Left lung (tissue), 10 donors: ENCODE results near the gene ZMYM2. TPM values are rescaled to one million over a fixed set of nuclear protein-coding genes. Genes with fewer than 3 reads are reported as not detected.

Experiments
- ATAC-seq: fragments of 200-7000 bp; cut with Tn5 transposase; one replicate; pipeline ENCODE4 v1.9.1; 2020; ENCODE audit warnings: moderate library complexity
- DNase-seq, 4 donors: peaks; one replicate each; pipeline ENCODE4 v3.0.0-alpha.2; 2013 to 2020
- H3K27ac ChIP-seq, 2 donors: fragments of 200-600 bp; sonication (generic) in 1 of 2; one replicate each; pipeline versions ENCODE4 v1.5.0 to v1.8.0; 2020 to 2021
- H3K27me3 ChIP-seq, 2 donors: fragments of 200-600 bp; sonication (generic) in 1 of 2; one replicate each; pipeline versions ENCODE4 v1.5.0 to v1.8.0; 2020 to 2021
- H3K36me3 ChIP-seq, 2 donors: fragments of 200-600 bp; sonication (generic) in 1 of 2; one replicate each; pipeline versions ENCODE4 v1.5.0 to v1.8.0; 2020 to 2021
- H3K4me1 ChIP-seq, 2 donors: fragments of 200-600 bp; one replicate each; pipeline ENCODE4 v1.8.0; 2021
- H3K4me3 ChIP-seq, 2 donors: fragments of 200-600 bp; sonication (generic) in 1 of 2; one replicate each; pipeline versions ENCODE4 v1.5.0 to v1.8.0; 2020 to 2021; ENCODE audit warnings: mild to moderate bottlenecking in 1 of 2
- H3K9me3 ChIP-seq, 2 donors: fragments of 200-600 bp; sonication (generic) in 1 of 2; one replicate each; pipeline versions ENCODE4 v1.5.0 to v1.8.0; 2020 to 2021
- intact Hi-C, 2 donors: fragments of 100-400 bp; cut with DNase I; formaldehyde crosslinking; loops; one replicate each; pipeline versions ENCODE4 v1.11.2 to v1.14.2; 2022
- polyA plus RNA-seq, 6 donors: library from polyadenylated mRNA; unstranded; fragments of 120-200 nt; gene quantifications; one replicate each; pipeline ENCODE4 v1.2.1, GENCODE V29; 2013; ENCODE audit not compliant: insufficient read length in 6 of 6
- total RNA-seq, 2 donors: library from RNA; stranded (reverse); fragmentation: NEBNext Ultra II Directional; extraction: Animal tissue kit (Norgen Biotek cat#: 25700); gene quantifications; one replicate each; pipeline ENCODE4 v1.2.1, GENCODE V29; 2021
- TF ChIP-seq, protein P1 (sequence below), 2 donors: fragments of 200-600 bp; sonication (generic) in 1 of 2; IDR thresholded peaks; one replicate each; pipeline versions ENCODE4 v1.5.0 to v1.8.0; 2021; ENCODE audit warnings: antibody characterized with exemption in 2 of 2
- donor health status: DM: no; HTN: yes; CAD: no.
- donor health status: DM: no; HTN: no; CAD: no.

Gene ZMYM2
- total and polyA plus RNA-seq, 8 donors, result 64.8 to 153 (median 122) TPM

DNA sequence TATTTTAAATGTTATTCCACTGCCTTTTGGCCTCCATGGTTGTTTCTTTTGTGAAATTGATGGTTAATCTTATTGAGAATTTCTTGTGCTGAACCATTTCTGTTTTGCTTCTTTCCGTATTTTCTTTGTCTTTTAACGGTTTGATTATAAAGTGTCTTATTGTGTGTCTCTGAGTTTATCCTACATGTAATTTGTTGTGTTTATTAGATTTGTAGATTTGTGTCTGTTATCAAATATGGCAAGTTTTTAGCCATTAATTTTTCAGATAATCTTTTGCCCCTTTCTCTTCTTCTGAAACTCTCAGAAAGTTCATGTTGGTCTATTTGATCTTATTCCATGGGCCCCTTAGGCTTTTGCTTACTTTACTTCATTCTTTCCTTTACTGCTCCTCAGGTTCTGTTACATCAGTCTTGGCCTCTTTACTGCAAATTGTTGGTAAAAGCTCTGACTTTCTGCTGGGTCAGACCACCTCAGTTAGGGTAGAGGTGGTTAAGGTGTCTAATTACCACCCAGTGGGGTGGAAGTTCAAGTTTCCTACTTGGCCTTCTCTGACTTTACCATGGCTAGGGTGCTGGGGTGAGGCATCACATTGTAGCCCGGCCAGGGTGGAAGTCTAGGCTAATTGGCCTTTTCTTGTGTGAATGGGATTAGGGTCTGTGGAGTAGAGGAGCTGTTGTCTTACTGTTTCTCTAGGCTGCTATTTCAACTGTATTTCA is 58.3 kb downstream of the ZMYM2 start:
- ATAC-seq (no peak), DNase-seq (no peak)
- no peaks in the 10 kb centered on the region for H3K27me3 ChIP-seq
- intact Hi-C loops, result no loop called here
- H3K4me3 ChIP-seq, result no peak overlapping the region
- H3K9me3 ChIP-seq, result peaks cover 0 to 33% of the 10 kb centered on the region in 2 donors
- no peak overlapping the region for H3K27ac ChIP-seq
- TF ChIP-seq, protein P1, sequence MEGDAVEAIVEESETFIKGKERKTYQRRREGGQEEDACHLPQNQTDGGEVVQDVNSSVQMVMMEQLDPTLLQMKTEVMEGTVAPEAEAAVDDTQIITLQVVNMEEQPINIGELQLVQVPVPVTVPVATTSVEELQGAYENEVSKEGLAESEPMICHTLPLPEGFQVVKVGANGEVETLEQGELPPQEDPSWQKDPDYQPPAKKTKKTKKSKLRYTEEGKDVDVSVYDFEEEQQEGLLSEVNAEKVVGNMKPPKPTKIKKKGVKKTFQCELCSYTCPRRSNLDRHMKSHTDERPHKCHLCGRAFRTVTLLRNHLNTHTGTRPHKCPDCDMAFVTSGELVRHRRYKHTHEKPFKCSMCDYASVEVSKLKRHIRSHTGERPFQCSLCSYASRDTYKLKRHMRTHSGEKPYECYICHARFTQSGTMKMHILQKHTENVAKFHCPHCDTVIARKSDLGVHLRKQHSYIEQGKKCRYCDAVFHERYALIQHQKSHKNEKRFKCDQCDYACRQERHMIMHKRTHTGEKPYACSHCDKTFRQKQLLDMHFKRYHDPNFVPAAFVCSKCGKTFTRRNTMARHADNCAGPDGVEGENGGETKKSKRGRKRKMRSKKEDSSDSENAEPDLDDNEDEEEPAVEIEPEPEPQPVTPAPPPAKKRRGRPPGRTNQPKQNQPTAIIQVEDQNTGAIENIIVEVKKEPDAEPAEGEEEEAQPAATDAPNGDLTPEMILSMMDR (IDR thresholded peaks at IDR 0.05), result no peak
- H3K36me3 ChIP-seq, result peaks cover 3 to 75% of the 10 kb centered on the region in 2 donors
- no peaks in the 10 kb centered on the region for H3K4me1 ChIP-seq

DNA sequence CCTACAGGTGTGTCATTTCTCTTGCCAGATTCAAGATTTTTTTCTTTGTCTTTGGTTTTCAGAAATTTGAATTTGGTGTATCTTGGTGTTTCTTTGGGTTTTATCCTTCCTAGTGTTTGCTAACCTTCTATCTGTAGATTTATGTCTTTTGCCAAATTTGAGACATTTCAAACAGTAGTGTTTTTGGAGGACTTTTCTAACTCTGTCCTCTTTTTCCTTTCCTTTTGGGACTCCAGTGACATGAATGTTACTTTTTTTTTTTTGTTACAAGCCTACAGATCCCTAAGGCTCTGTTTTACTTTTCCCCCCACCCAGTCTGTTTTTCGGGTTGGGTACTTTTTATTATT is 58.8 kb downstream of the ZMYM2 start:
- Histone ChIP-seq H3K9me3 (peaks cover 0 to 33% of the 10 kb centered on the region in 2 donors), H3K27ac (no peak overlapping the region), H3K4me1 (no peaks in the 10 kb centered on the region), H3K36me3 (peaks cover 2 to 76% of the 10 kb centered on the region in 2 donors), H3K27me3 (no peaks in the 10 kb centered on the region), H3K4me3 (no peak overlapping the region)
- TF ChIP-seq, protein P1 (IDR thresholded peaks at IDR 0.05), result no peak
- intact Hi-C loops, result no loop called here
- ATAC-seq, result no peak
- no peak for DNase-seq

DNA sequence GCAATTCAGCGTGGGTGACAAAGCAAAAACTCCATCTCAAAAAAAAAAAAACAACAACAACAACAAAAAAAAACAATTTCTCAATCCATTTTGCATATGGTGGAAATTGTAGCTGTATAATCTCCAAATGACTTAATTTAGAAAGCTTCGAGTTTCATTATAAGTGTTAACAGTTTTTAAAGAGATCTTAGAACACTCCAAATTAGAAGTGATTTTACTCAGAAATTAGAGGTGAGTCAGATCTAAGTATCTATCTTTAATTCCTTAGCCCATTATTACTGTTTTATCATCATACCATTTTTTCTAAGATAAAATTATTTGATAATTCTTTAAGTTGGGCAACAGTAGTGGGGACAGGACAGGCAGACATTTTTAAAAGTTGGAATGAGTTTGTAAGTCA is 60.5 kb downstream of the ZMYM2 start:
- ATAC-seq, result no peak
- intact Hi-C loops, result no loop called here
- Histone ChIP-seq H3K36me3 (peaks cover 0 to 72% of the 10 kb centered on the region in 2 donors), H3K27ac (no peak overlapping the region), H3K4me3 (no peak overlapping the region), H3K9me3 (peaks cover 0 to 30% of the 10 kb centered on the region in 2 donors), H3K27me3 (no peaks in the 10 kb centered on the region), H3K4me1 (no peaks in the 10 kb centered on the region)
- no peak for DNase-seq
- TF ChIP-seq, protein P1 (IDR thresholded peaks at IDR 0.05), result no peak

DNA sequence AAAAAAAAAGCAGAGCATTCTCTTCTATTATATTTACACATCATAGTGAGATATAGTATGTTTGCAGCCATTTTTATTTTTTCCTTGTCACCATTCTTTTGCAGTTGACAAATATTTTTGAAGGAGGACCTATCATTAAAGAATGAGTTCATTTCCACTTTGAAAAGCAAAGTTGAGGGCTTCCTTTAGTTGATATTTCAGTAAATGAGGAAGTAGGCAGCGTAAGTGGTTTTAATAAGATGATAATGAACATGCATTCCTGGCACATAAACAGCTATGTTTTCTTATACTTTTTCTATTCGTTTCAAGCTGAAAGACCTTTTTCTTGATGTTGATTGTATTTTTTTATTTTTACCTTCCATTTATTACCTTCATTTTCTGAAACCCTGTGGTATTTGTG is 66.2 kb downstream of the ZMYM2 start:
- no peak for DNase-seq
- H3K9me3 ChIP-seq, result no peaks in the 10 kb centered on the region
- intact Hi-C loops, result no loop called here
- no peak for ATAC-seq
- H3K27ac ChIP-seq, result no peak overlapping the region
- no peaks in the 10 kb centered on the region for H3K27me3 ChIP-seq
- peaks cover 0 to 65% of the 10 kb centered on the region in 2 donors for H3K36me3 ChIP-seq
- peaks cover 0 to 5% of the 10 kb centered on the region in 2 donors for H3K4me1 ChIP-seq
- H3K4me3 ChIP-seq, result no peak overlapping the region
- TF ChIP-seq, protein P1 (IDR thresholded peaks at IDR 0.05), result no peak

DNA sequence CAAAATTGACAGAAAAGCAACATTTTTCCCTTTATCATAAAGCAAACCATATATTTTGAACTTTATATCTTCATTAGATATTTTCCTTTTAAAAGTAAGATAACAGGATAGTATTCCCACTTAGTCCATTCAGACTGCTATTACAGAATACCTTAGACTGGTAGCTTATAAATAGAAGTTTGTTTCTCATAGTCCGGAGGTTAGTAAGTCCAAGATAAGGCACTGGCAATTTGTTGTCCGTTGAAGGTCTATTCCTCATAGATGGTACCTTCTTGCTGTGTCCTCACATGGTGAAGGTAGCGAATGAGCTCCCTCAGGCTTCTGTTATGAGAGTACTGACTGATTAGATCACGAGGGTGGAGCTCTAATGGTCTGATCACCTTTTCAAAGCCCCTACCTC is 70.4 kb downstream of the ZMYM2 start:
- H3K36me3 ChIP-seq, result peaks cover 0 to 72% of the 10 kb centered on the region in 2 donors
- DNase-seq, result no peak

More for the DNA sequence above, 70.4 kb downstream of the ZMYM2 start:
- H3K4me3 ChIP-seq, result no peak overlapping the region
- intact Hi-C loops, result no loop called here
- TF ChIP-seq, protein P1 (IDR thresholded peaks at IDR 0.05), result no peak
- H3K9me3 ChIP-seq, result no peaks in the 10 kb centered on the region
- peaks cover 0 to 5% of the 10 kb centered on the region in 2 donors for H3K4me1 ChIP-seq
- no peaks in the 10 kb centered on the region for H3K27me3 ChIP-seq
- H3K27ac ChIP-seq, result no peak overlapping the region
- no peak for ATAC-seq
